ENCODE measurements around the gene SUMO1.

- no peak for TF ChIP-seq CTCF (IDR thresholded peaks at IDR 0.05; ENCODE audit: low read depth, low read length)
- no peak for TF ChIP-seq POLR2A (IDR thresholded peaks at IDR 0.05; ENCODE audit: extremely low read depth, insufficient read length)
Observed at GRCh38 chr2:202161151-202161835, 77.1 kb downstream of the SUMO1 start.

All from NB4 (cell line).